ENCODE results near the gene NAV2. TPM values are rescaled to one million over a fixed set of nuclear protein-coding genes. Genes with fewer than 3 reads are reported as not detected.

Gene NAV2
- total RNA-seq, 1 donor from 2014 or later, result 31.4 TPM

- H3K4me1 Mint-ChIP-seq (ENCODE audit: unreplicated experiment), result peaks cover 63% of the 10 kb centered on the region
- H3K27ac Mint-ChIP-seq (ENCODE audit: unreplicated experiment), result peak overlapping the region; percentile 91
- no peak overlapping the region for H3K4me3 Mint-ChIP-seq (ENCODE audit: unreplicated experiment)
- no peak for TF ChIP-seq CTCF (IDR thresholded peaks at IDR 0.05)
- H3K9me3 Mint-ChIP-seq (ENCODE audit: unreplicated experiment), result peaks cover 4% of the 10 kb centered on the region
- H3K36me3 Mint-ChIP-seq (ENCODE audit: unreplicated experiment), result peaks cover 2% of the 10 kb centered on the region
- no peak for DNase-seq (ENCODE audit: extremely low spot score, unreplicated experiment)
- H3K27me3 Mint-ChIP-seq (ENCODE audit: unreplicated experiment), result no peaks in the 10 kb centered on the region
These were observed 205.8 kb downstream of the NAV2 start for GRCh38 chr11:19918302-19919049.

GRCh38 chr11:19919050-19919561 lies 206.5 kb downstream of the NAV2 start:
- Mint-ChIP-seq H3K27me3 (ENCODE audit: unreplicated experiment) (no peaks in the 10 kb centered on the region), H3K9me3 (ENCODE audit: unreplicated experiment) (peaks cover 4% of the 10 kb centered on the region), H3K27ac (ENCODE audit: unreplicated experiment) (peak overlapping the region; percentile 91), H3K36me3 (ENCODE audit: unreplicated experiment) (peaks cover under 1% of the 10 kb centered on the region), H3K4me3 (ENCODE audit: unreplicated experiment) (no peak overlapping the region), H3K4me1 (ENCODE audit: unreplicated experiment) (peaks cover 62% of the 10 kb centered on the region)
- DNase-seq (ENCODE audit: extremely low spot score, unreplicated experiment), result no peak
- TF ChIP-seq CTCF (IDR thresholded peaks at IDR 0.05), result no peak

GRCh38 chr11:19920982-19921381 lies 208.3 kb downstream of the NAV2 start:
- Mint-ChIP-seq H3K9me3 (ENCODE audit: unreplicated experiment) (peaks cover 4% of the 10 kb centered on the region), H3K4me3 (ENCODE audit: unreplicated experiment) (no peak overlapping the region), H3K27ac (ENCODE audit: unreplicated experiment) (peak overlapping the region; percentile 28), H3K4me1 (ENCODE audit: unreplicated experiment) (peaks cover 69% of the 10 kb centered on the region), H3K27me3 (ENCODE audit: unreplicated experiment) (no peaks in the 10 kb centered on the region), H3K36me3 (ENCODE audit: unreplicated experiment) (no peaks in the 10 kb centered on the region)
- no peak for TF ChIP-seq CTCF (IDR thresholded peaks at IDR 0.05)
- no peak for DNase-seq (ENCODE audit: extremely low spot score, unreplicated experiment)

GRCh38 chr11:19921976-19922688 lies 209.5 kb downstream of the NAV2 start:
- no peak for TF ChIP-seq CTCF (IDR thresholded peaks at IDR 0.05)
- Mint-ChIP-seq H3K4me3 (ENCODE audit: unreplicated experiment) (no peak overlapping the region), H3K27ac (ENCODE audit: unreplicated experiment) (no peak overlapping the region), H3K36me3 (ENCODE audit: unreplicated experiment) (no peaks in the 10 kb centered on the region), H3K4me1 (ENCODE audit: unreplicated experiment) (peaks cover 74% of the 10 kb centered on the region), H3K9me3 (ENCODE audit: unreplicated experiment) (peaks cover 4% of the 10 kb centered on the region), H3K27me3 (ENCODE audit: unreplicated experiment) (no peaks in the 10 kb centered on the region)
- DNase-seq (ENCODE audit: extremely low spot score, unreplicated experiment), result no peak

- Mint-ChIP-seq H3K4me1 (ENCODE audit: unreplicated experiment) (peaks cover 74% of the 10 kb centered on the region), H3K36me3 (ENCODE audit: unreplicated experiment) (no peaks in the 10 kb centered on the region), H3K9me3 (ENCODE audit: unreplicated experiment) (peaks cover 4% of the 10 kb centered on the region), H3K27ac (ENCODE audit: unreplicated experiment) (no peak overlapping the region), H3K27me3 (ENCODE audit: unreplicated experiment) (no peaks in the 10 kb centered on the region), H3K4me3 (ENCODE audit: unreplicated experiment) (no peak overlapping the region)
- no peak for TF ChIP-seq CTCF (IDR thresholded peaks at IDR 0.05)
- no peak for DNase-seq (ENCODE audit: extremely low spot score, unreplicated experiment)
These were observed 210.0 kb downstream of the NAV2 start for GRCh38 chr11:19922689-19923035.

Measured in osteocyte (in vitro differentiated cells).